ENCODE data around the gene CPVL. TPM values are rescaled to one million over a fixed set of nuclear protein-coding genes. Genes with fewer than 3 reads are reported as not detected.

The CPVL gene
- total RNA-seq, 4 donors from 2014 or later = 3.9 to 34.1 (median 15.7) TPM

DNA sequence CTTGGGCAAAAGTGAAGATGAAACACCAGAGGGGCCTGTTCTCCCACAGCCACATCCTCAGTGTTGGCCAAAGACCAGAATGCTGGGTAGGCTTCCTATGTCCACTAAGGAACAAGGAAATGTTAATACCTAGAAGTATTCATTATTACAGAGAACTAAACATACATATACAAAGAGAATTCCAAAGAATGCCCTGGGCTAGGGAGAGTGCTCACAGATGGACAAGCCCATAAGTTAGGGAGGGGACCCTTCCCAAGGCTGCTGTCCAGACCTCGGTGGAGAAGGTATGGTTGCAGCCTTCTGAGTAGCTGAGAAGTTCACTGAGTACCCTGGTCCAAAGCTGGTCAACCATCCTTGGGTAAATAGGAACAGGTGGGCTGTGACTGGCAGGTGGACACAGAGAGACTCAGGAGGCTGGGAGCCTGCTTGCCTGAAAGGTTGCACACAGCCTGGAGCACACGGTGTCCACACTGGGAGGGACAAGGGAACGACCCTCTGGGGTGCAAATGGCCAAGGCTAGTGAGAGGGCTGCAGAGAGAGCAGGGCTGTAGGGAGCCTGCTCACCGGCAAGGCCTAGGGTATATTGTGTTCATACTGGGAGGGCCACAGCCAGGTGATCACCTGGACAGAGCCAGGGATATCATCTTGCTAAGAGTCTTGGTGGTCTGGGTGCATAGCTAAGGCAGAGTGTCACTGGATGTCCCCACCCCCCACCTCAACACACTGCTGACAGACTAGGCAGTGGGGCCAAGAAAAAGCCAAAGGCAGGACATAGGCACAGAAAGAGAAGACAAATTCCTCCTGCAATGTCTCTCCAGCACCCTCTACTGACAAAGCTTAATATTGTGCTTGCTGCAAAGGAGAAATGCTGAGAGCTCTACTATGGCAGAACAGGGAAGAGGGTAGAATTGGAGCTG lies 40.3 kb downstream of the CPVL start:
- WGBS, 2 donors = 44 to 73% methylated on average over 3 to 4 of the region's 4 CpGs
- intact Hi-C loops (cut with DNase I) = loop anchor here (5.0 to 10.0 kb wide), 3 partner anchors 151 to 301 kb away; partner anchors contain the start of gene TRIL
- peaks cover 0 to 39% (median 8%) of the 10 kb centered on the region in 3 donors for H3K4me1 ChIP-seq
- no peak overlapping the region for H3K27ac ChIP-seq
- DNase-seq = no peak
- no peaks in the 10 kb centered on the region for H3K9me3 ChIP-seq
- TF ChIP-seq, protein P1, sequence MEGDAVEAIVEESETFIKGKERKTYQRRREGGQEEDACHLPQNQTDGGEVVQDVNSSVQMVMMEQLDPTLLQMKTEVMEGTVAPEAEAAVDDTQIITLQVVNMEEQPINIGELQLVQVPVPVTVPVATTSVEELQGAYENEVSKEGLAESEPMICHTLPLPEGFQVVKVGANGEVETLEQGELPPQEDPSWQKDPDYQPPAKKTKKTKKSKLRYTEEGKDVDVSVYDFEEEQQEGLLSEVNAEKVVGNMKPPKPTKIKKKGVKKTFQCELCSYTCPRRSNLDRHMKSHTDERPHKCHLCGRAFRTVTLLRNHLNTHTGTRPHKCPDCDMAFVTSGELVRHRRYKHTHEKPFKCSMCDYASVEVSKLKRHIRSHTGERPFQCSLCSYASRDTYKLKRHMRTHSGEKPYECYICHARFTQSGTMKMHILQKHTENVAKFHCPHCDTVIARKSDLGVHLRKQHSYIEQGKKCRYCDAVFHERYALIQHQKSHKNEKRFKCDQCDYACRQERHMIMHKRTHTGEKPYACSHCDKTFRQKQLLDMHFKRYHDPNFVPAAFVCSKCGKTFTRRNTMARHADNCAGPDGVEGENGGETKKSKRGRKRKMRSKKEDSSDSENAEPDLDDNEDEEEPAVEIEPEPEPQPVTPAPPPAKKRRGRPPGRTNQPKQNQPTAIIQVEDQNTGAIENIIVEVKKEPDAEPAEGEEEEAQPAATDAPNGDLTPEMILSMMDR (IDR thresholded peaks at IDR 0.05) = peak; percentile 37 to 86 (median 77)
- TF ChIP-seq POLR2A (IDR thresholded peaks at IDR 0.05) = no peak
- no peak overlapping the region for H3K4me3 ChIP-seq
- no peaks in the 10 kb centered on the region for H3K36me3 ChIP-seq
- no peaks in the 10 kb centered on the region for H3K27me3 ChIP-seq

DNA sequence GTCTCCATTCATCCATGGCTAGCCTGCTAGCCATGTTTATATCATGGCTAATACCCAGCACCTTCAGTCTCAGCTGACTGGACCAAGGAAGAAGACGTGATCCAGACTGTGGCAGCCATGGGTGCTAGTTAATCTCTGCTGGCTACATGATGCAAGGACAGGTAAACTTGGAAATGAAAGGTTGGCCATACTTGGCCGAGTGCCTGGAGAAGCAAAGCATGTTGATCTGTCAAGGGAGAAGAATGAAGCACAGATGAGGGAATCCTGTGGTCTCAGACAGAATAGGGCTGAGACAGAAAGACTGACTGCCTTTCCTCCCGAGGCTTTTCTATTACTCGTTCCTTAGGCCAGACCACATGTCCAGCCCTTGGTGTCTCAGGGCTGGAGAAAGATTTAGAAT lies 41.1 kb downstream of the CPVL start:
- H3K36me3 ChIP-seq = no peaks in the 10 kb centered on the region
- H3K4me3 ChIP-seq = no peak overlapping the region
- H3K4me1 ChIP-seq = peaks cover 0 to 32% (median 5%) of the 10 kb centered on the region in 3 donors
- intact Hi-C loops (cut with DNase I) = loop anchor here (5.0 to 10.0 kb wide), 3 partner anchors 150 to 302 kb away; partner anchors contain the start of gene TRIL
- H3K9me3 ChIP-seq = no peaks in the 10 kb centered on the region
- TF ChIP-seq, protein P1 (IDR thresholded peaks at IDR 0.05) = no peak
- TF ChIP-seq POLR2A (IDR thresholded peaks at IDR 0.05) = no peak
- H3K27me3 ChIP-seq = no peaks in the 10 kb centered on the region
- DNase-seq = no peak
- WGBS, 2 donors = 73 to 80% methylated on average over 4 of the region's 4 CpGs
- H3K27ac ChIP-seq = no peak overlapping the region

DNA sequence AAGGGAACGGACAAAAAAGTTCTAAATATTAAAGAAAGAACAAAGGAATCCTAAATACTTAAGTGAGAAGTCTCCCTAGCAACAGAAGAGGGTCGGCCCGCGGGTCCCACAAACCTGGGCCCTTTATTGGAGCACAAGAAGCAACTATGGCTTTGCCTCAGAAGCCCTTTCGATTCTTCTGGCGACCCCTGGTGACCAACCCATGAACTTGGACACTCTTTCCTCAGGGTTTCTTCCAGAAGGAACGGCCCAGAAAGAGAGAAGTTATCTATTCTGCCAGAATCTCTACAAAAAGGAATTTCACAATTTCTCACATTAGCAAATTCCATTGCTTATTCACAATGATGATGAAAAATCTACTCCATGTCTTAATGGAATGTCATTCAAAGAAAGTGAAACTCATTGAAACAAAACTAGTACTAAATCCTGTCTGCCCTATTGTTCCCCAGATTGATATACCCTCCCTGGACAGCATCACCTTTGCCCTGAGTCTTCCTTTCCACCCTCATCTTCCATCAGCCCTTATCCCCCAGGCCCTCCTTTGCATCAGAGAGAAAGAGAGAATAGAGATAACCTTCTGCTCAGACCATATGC lies 43.7 kb downstream of the CPVL start:
- intact Hi-C loops (cut with DNase I) = loop anchor here (10.0 kb wide), 1 partner anchor 148 kb away; the partner anchor contains the start of gene TRIL
- 5 to 11% methylated on average over 7 of the region's 7 CpGs for WGBS, 2 donors
- H3K27ac ChIP-seq = no peak overlapping the region
- H3K36me3 ChIP-seq = no peaks in the 10 kb centered on the region
- TF ChIP-seq, protein P1 (IDR thresholded peaks at IDR 0.05) = peak in 5 of 6 experiments; percentile 59 to 72 (median 67)
- TF ChIP-seq POLR2A (IDR thresholded peaks at IDR 0.05) = no peak
- no peaks in the 10 kb centered on the region for H3K9me3 ChIP-seq
- peaks cover 0 to 17% (median 0%) of the 10 kb centered on the region in 3 donors for H3K4me1 ChIP-seq
- DNase-seq = no peak
- no peak overlapping the region for H3K4me3 ChIP-seq
- no peaks in the 10 kb centered on the region for H3K27me3 ChIP-seq

DNA sequence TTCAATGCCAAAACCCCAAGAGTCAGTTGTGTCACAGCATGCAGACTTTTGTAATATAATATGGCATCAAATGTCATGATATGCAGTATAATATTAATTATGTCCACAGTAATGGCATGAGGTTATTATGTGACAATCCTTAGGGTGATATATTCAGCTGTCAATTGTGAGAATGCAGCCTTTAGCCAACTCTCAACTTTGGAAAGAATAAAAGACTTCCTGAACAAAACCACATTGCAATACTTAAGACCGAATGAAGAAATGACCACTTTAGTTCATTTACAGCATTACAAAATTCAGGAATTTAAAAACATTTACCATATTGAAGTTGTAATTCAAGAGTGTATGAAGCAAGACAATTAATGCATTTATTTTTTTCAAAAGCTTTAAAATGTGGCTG lies 45.4 kb downstream of the CPVL start:
- H3K4me1 ChIP-seq = peaks cover 0 to 9% (median 0%) of the 10 kb centered on the region in 3 donors
- no peaks in the 10 kb centered on the region for H3K27me3 ChIP-seq
- no peaks in the 10 kb centered on the region for H3K36me3 ChIP-seq
- no peak overlapping the region for H3K27ac ChIP-seq
- intact Hi-C loops (cut with DNase I) = loop anchor here (10.0 kb wide), 1 partner anchor 146 kb away; the partner anchor contains the start of gene TRIL
- TF ChIP-seq, protein P1 (IDR thresholded peaks at IDR 0.05) = no peak
- no peaks in the 10 kb centered on the region for H3K9me3 ChIP-seq
- no peak for DNase-seq
- no peak overlapping the region for H3K4me3 ChIP-seq
- 59 to 67% methylated on average over 1 of the region's 1 CpG for WGBS, 2 donors

Data from esophagus squamous epithelium (tissue), 5 donors.